ENCODE results near the gene CCDC110.
A peak's percentile ranks its signal among the peaks of the same experiment; 100 is the strongest.

Gene CCDC110

GRCh38 chr4:185421366-185422124, 50.0 kb downstream of the CCDC110 start:
- DNase-seq (ENCODE audit: low spot score) (no peak), FAIRE-seq (no peak)

- DNase-seq (ENCODE audit: low spot score) (no peak), FAIRE-seq (no peak)
These were observed 54.6 kb downstream of the CCDC110 start for GRCh38 chr4:185416955-185417354.

GRCh38 chr4:185412412-185412811, 59.1 kb downstream of the CCDC110 start:
- no peak for FAIRE-seq
- DNase-seq (ENCODE audit: low spot score), result no peak

GRCh38 chr4:185411849-185412248, 59.7 kb downstream of the CCDC110 start:
- DNase-seq (ENCODE audit: low spot score), result no peak
- no peak for FAIRE-seq

GRCh38 chr4:185408432-185408831, 63.1 kb downstream of the CCDC110 start:
- no peak for FAIRE-seq
- DNase-seq (ENCODE audit: low spot score), result no peak

GRCh38 chr4:185405296-185405999, 66.1 kb downstream of the CCDC110 start:
- DNase-seq (ENCODE audit: low spot score) (no peak), FAIRE-seq (no peak)

- FAIRE-seq (no peak), DNase-seq (ENCODE audit: low spot score) (no peak)
These were observed 67.5 kb downstream of the CCDC110 start for GRCh38 chr4:185404031-185404430.

- FAIRE-seq, result no peak
- DNase-seq (ENCODE audit: low spot score), result no peak
These were observed 72.1 kb downstream of the CCDC110 start for GRCh38 chr4:185399466-185399865.

- FAIRE-seq, result no peak
- no peak for DNase-seq (ENCODE audit: low spot score)
These were observed 72.9 kb downstream of the CCDC110 start for GRCh38 chr4:185398618-185399017.

GRCh38 chr4:185396724-185397385, 74.7 kb downstream of the CCDC110 start, which contains the start of gene ANKRD37:
Gene ANKRD37 (plus strand): TSS chr4:185396841. CDS start chr4:185396924, 83 bp downstream.
- FAIRE-seq, result no peak
- peak; percentile 8 for DNase-seq (ENCODE audit: low spot score)

GRCh38 chr4:185395956-185396723, 75.4 kb downstream of the CCDC110 start:
- FAIRE-seq (no peak), DNase-seq (ENCODE audit: low spot score) (peak; percentile 82)

- DNase-seq (ENCODE audit: low spot score) (no peak), FAIRE-seq (no peak)
These were observed 76.1 kb downstream of the CCDC110 start, which contains the start of gene LRP2BP for GRCh38 chr4:185395238-185395955. Gene LRP2BP (minus strand): TSS chr4:185395924. CDS start chr4:185378186, 17,738 bp downstream.
